ENCODE data around the gene SCN3B.

SCN3B gene

GRCh38 chr11:123607781-123608180 is 46.6 kb downstream of the SCN3B start:
- CTCF ChIA-PET = no interaction called here
- H3K27ac ChIP-seq (ENCODE audit: insufficient read depth in 1 of 2, low read depth in 1 of 2, low read length in 2 of 2, poor library complexity in 1 of 2, severe bottlenecking in 2 of 2) = no peak overlapping the region
- POLR2A ChIA-PET = no interaction called here
- H3K4me3 ChIP-seq (ENCODE audit: control insufficient read depth in 1 of 7, extremely low read depth in 1 of 7, insufficient read depth in 4 of 7, low read depth in 2 of 7, low read length in 6 of 7) = no peak overlapping the region
- H3K36me3 ChIP-seq (ENCODE audit: control insufficient read depth in 4 of 4, insufficient read depth in 4 of 4, low read length in 3 of 4) = peaks cover 15 to 79% (median 35%) of the 10 kb centered on the region in 4 experiments
- H3K9me3 ChIP-seq (ENCODE audit: control extremely low read depth in 1 of 5, control insufficient read depth in 4 of 5, insufficient read depth in 2 of 5, low read depth in 1 of 5, low read length in 4 of 5) = no peaks in the 10 kb centered on the region
- H3K27me3 ChIP-seq (replicated peaks in 2 of 5; ENCODE audit: control insufficient read depth in 4 of 5, insufficient read depth in 5 of 5, low read length in 4 of 5) = no peaks in the 10 kb centered on the region
- WGBS (ENCODE audit: insufficient coverage) = 86% methylated on average over 1 of the region's 1 CpG
- no peak for DNase-seq
- H3K4me1 ChIP-seq (ENCODE audit: control extremely low read depth in 1 of 4, control insufficient read depth in 4 of 4, insufficient read depth in 4 of 4, low read length in 3 of 4) = no peaks in the 10 kb centered on the region

- POLR2A ChIA-PET = no interaction called here
- H3K9me3 ChIP-seq (ENCODE audit: control extremely low read depth in 1 of 5, control insufficient read depth in 4 of 5, insufficient read depth in 2 of 5, low read depth in 1 of 5, low read length in 4 of 5) = no peaks in the 10 kb centered on the region
- peaks cover 13 to 63% (median 36%) of the 10 kb centered on the region in 4 experiments for H3K36me3 ChIP-seq (ENCODE audit: control insufficient read depth in 4 of 4, insufficient read depth in 4 of 4, low read length in 3 of 4)
- H3K27ac ChIP-seq (ENCODE audit: insufficient read depth in 1 of 2, low read depth in 1 of 2, low read length in 2 of 2, poor library complexity in 1 of 2, severe bottlenecking in 2 of 2) = no peak overlapping the region
- DNase-seq = no peak
- 86% methylated on average over 4 of the region's 4 CpGs for WGBS (ENCODE audit: insufficient coverage)
- H3K27me3 ChIP-seq (replicated peaks in 2 of 5; ENCODE audit: control insufficient read depth in 4 of 5, insufficient read depth in 5 of 5, low read length in 4 of 5) = no peaks in the 10 kb centered on the region
- CTCF ChIA-PET = no interaction called here
- H3K4me3 ChIP-seq (ENCODE audit: control insufficient read depth in 1 of 7, extremely low read depth in 1 of 7, insufficient read depth in 4 of 7, low read depth in 2 of 7, low read length in 6 of 7) = no peak overlapping the region
- H3K4me1 ChIP-seq (ENCODE audit: control extremely low read depth in 1 of 4, control insufficient read depth in 4 of 4, insufficient read depth in 4 of 4, low read length in 3 of 4) = no peaks in the 10 kb centered on the region
These were observed 50.8 kb downstream of the SCN3B start for GRCh38 chr11:123603666-123604065.

- Histone ChIP-seq H3K27ac (ENCODE audit: insufficient read depth in 1 of 2, low read depth in 1 of 2, low read length in 2 of 2, poor library complexity in 1 of 2, severe bottlenecking in 2 of 2) (no peak overlapping the region), H3K9me3 (ENCODE audit: control extremely low read depth in 1 of 5, control insufficient read depth in 4 of 5, insufficient read depth in 2 of 5, low read depth in 1 of 5, low read length in 4 of 5) (no peaks in the 10 kb centered on the region), H3K36me3 (ENCODE audit: control insufficient read depth in 4 of 4, insufficient read depth in 4 of 4, low read length in 3 of 4) (peaks cover 8 to 58% (median 31%) of the 10 kb centered on the region in 4 experiments), H3K4me1 (ENCODE audit: control extremely low read depth in 1 of 4, control insufficient read depth in 4 of 4, insufficient read depth in 4 of 4, low read length in 3 of 4) (no peaks in the 10 kb centered on the region), H3K4me3 (ENCODE audit: control insufficient read depth in 1 of 7, extremely low read depth in 1 of 7, insufficient read depth in 4 of 7, low read depth in 2 of 7, low read length in 6 of 7) (no peak overlapping the region), H3K27me3 (replicated peaks in 2 of 5; ENCODE audit: control insufficient read depth in 4 of 5, insufficient read depth in 5 of 5, low read length in 4 of 5) (no peaks in the 10 kb centered on the region)
- CTCF ChIA-PET = no interaction called here
- POLR2A ChIA-PET = no interaction called here
- no peak for DNase-seq
- 100% methylated on average over 4 of the region's 4 CpGs for WGBS (ENCODE audit: insufficient coverage)
These were observed 52.7 kb downstream of the SCN3B start for GRCh38 chr11:123601743-123602142.

- Histone ChIP-seq H3K4me3 (ENCODE audit: control insufficient read depth in 1 of 7, extremely low read depth in 1 of 7, insufficient read depth in 4 of 7, low read depth in 2 of 7, low read length in 6 of 7) (no peak overlapping the region), H3K4me1 (ENCODE audit: control extremely low read depth in 1 of 4, control insufficient read depth in 4 of 4, insufficient read depth in 4 of 4, low read length in 3 of 4) (no peaks in the 10 kb centered on the region), H3K27me3 (replicated peaks in 2 of 5; ENCODE audit: control insufficient read depth in 4 of 5, insufficient read depth in 5 of 5, low read length in 4 of 5) (no peaks in the 10 kb centered on the region), H3K9me3 (ENCODE audit: control extremely low read depth in 1 of 5, control insufficient read depth in 4 of 5, insufficient read depth in 2 of 5, low read depth in 1 of 5, low read length in 4 of 5) (no peaks in the 10 kb centered on the region), H3K36me3 (ENCODE audit: control insufficient read depth in 4 of 4, insufficient read depth in 4 of 4, low read length in 3 of 4) (peaks cover 8 to 53% (median 31%) of the 10 kb centered on the region in 4 experiments), H3K27ac (ENCODE audit: insufficient read depth in 1 of 2, low read depth in 1 of 2, low read length in 2 of 2, poor library complexity in 1 of 2, severe bottlenecking in 2 of 2) (no peak overlapping the region)
- DNase-seq = no peak
- 100% methylated on average over 2 of the region's 4 CpGs for WGBS (ENCODE audit: insufficient coverage)
- POLR2A ChIA-PET = no interaction called here
- CTCF ChIA-PET = no interaction called here
These were observed 53.3 kb downstream of the SCN3B start for GRCh38 chr11:123601136-123601535.

- Histone ChIP-seq H3K27me3 (replicated peaks in 2 of 5; ENCODE audit: control insufficient read depth in 4 of 5, insufficient read depth in 5 of 5, low read length in 4 of 5) (no peaks in the 10 kb centered on the region), H3K9me3 (ENCODE audit: control extremely low read depth in 1 of 5, control insufficient read depth in 4 of 5, insufficient read depth in 2 of 5, low read depth in 1 of 5, low read length in 4 of 5) (no peaks in the 10 kb centered on the region), H3K36me3 (ENCODE audit: control insufficient read depth in 4 of 4, insufficient read depth in 4 of 4, low read length in 3 of 4) (peaks cover 7 to 42% (median 25%) of the 10 kb centered on the region in 4 experiments), H3K4me3 (ENCODE audit: control insufficient read depth in 1 of 7, extremely low read depth in 1 of 7, insufficient read depth in 4 of 7, low read depth in 2 of 7, low read length in 6 of 7) (no peak overlapping the region), H3K4me1 (ENCODE audit: control extremely low read depth in 1 of 4, control insufficient read depth in 4 of 4, insufficient read depth in 4 of 4, low read length in 3 of 4) (no peaks in the 10 kb centered on the region), H3K27ac (ENCODE audit: insufficient read depth in 1 of 2, low read depth in 1 of 2, low read length in 2 of 2, poor library complexity in 1 of 2, severe bottlenecking in 2 of 2) (no peak overlapping the region)
- DNase-seq = no peak
- POLR2A ChIA-PET = no interaction called here
- CTCF ChIA-PET = interaction anchor here (1.5 kb wide), 1 partner anchor 18 kb away, joined by 3 read pairs; no protein-coding TSS in a partner anchor
- 100% methylated on average over 2 of the region's 2 CpGs for WGBS (ENCODE audit: insufficient coverage)
These were observed 56.6 kb downstream of the SCN3B start for GRCh38 chr11:123597859-123598258.

- CTCF ChIA-PET = no interaction called here
- Histone ChIP-seq H3K27me3 (replicated peaks in 2 of 5; ENCODE audit: control insufficient read depth in 4 of 5, insufficient read depth in 5 of 5, low read length in 4 of 5) (no peaks in the 10 kb centered on the region), H3K27ac (ENCODE audit: insufficient read depth in 1 of 2, low read depth in 1 of 2, low read length in 2 of 2, poor library complexity in 1 of 2, severe bottlenecking in 2 of 2) (no peak overlapping the region), H3K4me3 (ENCODE audit: control insufficient read depth in 1 of 7, extremely low read depth in 1 of 7, insufficient read depth in 4 of 7, low read depth in 2 of 7, low read length in 6 of 7) (no peak overlapping the region), H3K36me3 (ENCODE audit: control insufficient read depth in 4 of 4, insufficient read depth in 4 of 4, low read length in 3 of 4) (peaks cover 2 to 40% (median 18%) of the 10 kb centered on the region in 4 experiments), H3K9me3 (ENCODE audit: control extremely low read depth in 1 of 5, control insufficient read depth in 4 of 5, insufficient read depth in 2 of 5, low read depth in 1 of 5, low read length in 4 of 5) (no peaks in the 10 kb centered on the region), H3K4me1 (ENCODE audit: control extremely low read depth in 1 of 4, control insufficient read depth in 4 of 4, insufficient read depth in 4 of 4, low read length in 3 of 4) (no peaks in the 10 kb centered on the region)
- DNase-seq = no peak
- 94% methylated on average over 3 of the region's 4 CpGs for WGBS (ENCODE audit: insufficient coverage)
- POLR2A ChIA-PET = no interaction called here
These were observed 59.5 kb downstream of the SCN3B start for GRCh38 chr11:123594921-123595320.

- WGBS (ENCODE audit: insufficient coverage) = 96% methylated on average over 7 of the region's 8 CpGs
- H3K36me3 ChIP-seq (ENCODE audit: control insufficient read depth in 4 of 4, insufficient read depth in 4 of 4, low read length in 3 of 4) = peaks cover 2 to 39% (median 18%) of the 10 kb centered on the region in 4 experiments
- H3K4me3 ChIP-seq (ENCODE audit: control insufficient read depth in 1 of 7, extremely low read depth in 1 of 7, insufficient read depth in 4 of 7, low read depth in 2 of 7, low read length in 6 of 7) = no peak overlapping the region
- H3K9me3 ChIP-seq (ENCODE audit: control extremely low read depth in 1 of 5, control insufficient read depth in 4 of 5, insufficient read depth in 2 of 5, low read depth in 1 of 5, low read length in 4 of 5) = no peaks in the 10 kb centered on the region
- H3K4me1 ChIP-seq (ENCODE audit: control extremely low read depth in 1 of 4, control insufficient read depth in 4 of 4, insufficient read depth in 4 of 4, low read length in 3 of 4) = no peaks in the 10 kb centered on the region
- ChIA-PET POLR2A (interaction anchor here (0.7 kb wide), 1 partner anchor 610 kb away, joined by 3 read pairs; no protein-coding TSS in a partner anchor), CTCF (no interaction called here)
- DNase-seq = no peak
- H3K27ac ChIP-seq (ENCODE audit: insufficient read depth in 1 of 2, low read depth in 1 of 2, low read length in 2 of 2, poor library complexity in 1 of 2, severe bottlenecking in 2 of 2) = no peak overlapping the region
- H3K27me3 ChIP-seq (replicated peaks in 2 of 5; ENCODE audit: control insufficient read depth in 4 of 5, insufficient read depth in 5 of 5, low read length in 4 of 5) = no peaks in the 10 kb centered on the region
These were observed 60.1 kb downstream of the SCN3B start for GRCh38 chr11:123594188-123594901.
